GM12878 (cell line): ENCODE results near the gene THRB. TPM values are rescaled to one million over a fixed set of nuclear protein-coding genes. Genes with fewer than 3 reads are reported as not detected.

Experiments
- ATAC-seq: fragments of 200-7000 bp; cut with Tn5 transposase; 3 replicates; pipeline ENCODE4 v1.9.1; 2020; ENCODE audit warnings: mild to moderate bottlenecking, moderate library complexity
- BruUV-seq: library from RNA; stranded (reverse); fragments of 400-500 nt; replicated peaks from 2 replicates; lab custom pipeline; 2021; lab: Mats Ljungman, UMichigan
- CTCF ChIA-PET: fragments of 300-600 bp; sonication (Branson Sonifier 250); formaldehyde crosslinking; extraction: SDS; loops from one replicate; lab custom pipeline; 2021; ENCODE audit warnings: inconsistent platforms; lab: Yijun Ruan, JAX
- POLR2A ChIA-PET: fragments of 350-600 bp; formaldehyde crosslinking; extraction: SDS; loops from one replicate; lab custom pipeline; 2021; ENCODE audit warnings: inconsistent platforms; lab: Charles Lee
- RAD21 ChIA-PET: fragments of 300-600 bp; sonication (Branson Sonifier 250); formaldehyde crosslinking; loops from one replicate; lab custom pipeline; 2023; ENCODE audit warnings: antibody characterized with exemption; ENCODE audit not compliant: unreplicated experiment; lab: Charles Lee
- SMC1A ChIA-PET: fragments of 300-600 bp; sonication (Branson Sonifier 250); formaldehyde crosslinking; loops from one replicate; lab custom pipeline; 2023; ENCODE audit not compliant: unreplicated experiment, uncharacterized antibody; lab: Charles Lee
- DNase-seq: peaks from one replicate; pipeline ENCODE4 v3.0.0-alpha.2; 2011; ENCODE audit warnings: low read depth, low spot score
- FAIRE-seq: peaks from 3 replicates; lab custom pipeline; 2011; peaks lifted over from hg19 to GRCh38; lab: Jason Lieb, UNC
- H2AFZ ChIP-seq: 2 replicates; pipeline ENCODE4 v1.6.0; 2011; ENCODE audit warnings: low read depth, low read length, control low read depth; ENCODE audit not compliant: control insufficient read depth
- H3K27ac ChIP-seq: 2 replicates; pipeline ENCODE4 v1.5.1; 2011; ENCODE audit warnings: control low read depth; ENCODE audit not compliant: control insufficient read depth, insufficient read depth
- H3K27me3 ChIP-seq, 2 experiments: replicated peaks in 1 of 2; 2 replicates each; pipeline versions ENCODE4 v1.6.0 to v1.6.1; 2011; ENCODE audit warnings: low read length in 1 of 2; ENCODE audit not compliant: control insufficient read depth in 2 of 2, insufficient read depth in 2 of 2
- H3K36me3 ChIP-seq, 2 experiments: 2 replicates each; pipeline ENCODE4 v1.5.1; 2011; ENCODE audit warnings: low read length in 1 of 2; ENCODE audit not compliant: control insufficient read depth in 2 of 2, insufficient read depth in 2 of 2
- H3K4me1 ChIP-seq: 2 replicates; pipeline ENCODE4 v1.6.1; 2011; ENCODE audit warnings: mild to moderate bottlenecking, low read length, moderate library complexity, mixed read lengths; ENCODE audit not compliant: control insufficient read depth, insufficient read depth
- H3K4me2 ChIP-seq: 2 replicates; pipeline ENCODE4 v1.6.0; 2011; ENCODE audit warnings: control low read depth; ENCODE audit not compliant: control insufficient read depth, insufficient read depth
- H3K4me3 ChIP-seq: fragments of 200-600 bp; sonication (generic); 2 replicates; pipeline ENCODE4 v1.5.1; 2016
- H3K79me2 ChIP-seq: 2 replicates; pipeline ENCODE4 v1.6.0; 2011; ENCODE audit warnings: low read length; ENCODE audit not compliant: control insufficient read depth, insufficient read depth
- H3K9ac ChIP-seq: 2 replicates; pipeline ENCODE4 v1.8.0; 2011; ENCODE audit warnings: low read length, control low read depth, mixed read lengths; ENCODE audit not compliant: control insufficient read depth, insufficient read depth
- H3K9me3 ChIP-seq: replicated peaks from 3 replicates; pipeline ENCODE4 v1.5.1; 2011; ENCODE audit warnings: mild to moderate bottlenecking, low read length; ENCODE audit not compliant: control insufficient read depth, insufficient read depth
- H4K20me1 ChIP-seq: 2 replicates; pipeline ENCODE4 v1.6.0; 2011; ENCODE audit not compliant: control insufficient read depth, insufficient read depth
- CREM ChIP-seq: IDR thresholded peaks from 2 replicates; pipeline ENCODE4 v1.6.1; 2014; ENCODE audit warnings: antibody characterized with exemption, low read depth
- HDAC6 ChIP-seq: fragments of 200-600 bp; sonication (generic); IDR thresholded peaks from one replicate; pipeline ENCODE4 v1.8.0; 2017; ENCODE audit warnings: antibody characterized with exemption; ENCODE audit not compliant: unreplicated experiment
- HDGF ChIP-seq: fragments of 450-650 bp; IDR thresholded peaks from 2 replicates; pipeline ENCODE4 v1.6.1; 2016; ENCODE audit warnings: antibody characterized with exemption
- LARP7 ChIP-seq: fragments of 450-650 bp; IDR thresholded peaks from 2 replicates; pipeline ENCODE4 v1.6.1; 2017; ENCODE audit warnings: mild to moderate bottlenecking
- MEF2B ChIP-seq: fragments of 450-650 bp; IDR thresholded peaks from 2 replicates; pipeline ENCODE4 v1.6.1; 2018; ENCODE audit warnings: mild to moderate bottlenecking, moderate library complexity; ENCODE audit not compliant: partially characterized antibody, poor library complexity, severe bottlenecking
- NBN ChIP-seq: fragments of 450-650 bp; IDR thresholded peaks from 2 replicates; pipeline ENCODE4 v1.6.1; 2016
- PAX8 ChIP-seq: fragments of 450-650 bp; IDR thresholded peaks from 2 replicates; pipeline ENCODE4 v1.6.1; 2017; ENCODE audit warnings: mild to moderate bottlenecking, moderate library complexity
- POLR2AphosphoS5 ChIP-seq: IDR thresholded peaks from 2 replicates; pipeline ENCODE4 v1.6.1; 2011; ENCODE audit warnings: mild to moderate bottlenecking, low read length, inconsistent platforms
- TAF1 ChIP-seq: IDR thresholded peaks from 2 replicates; pipeline ENCODE4 v1.6.1; 2011; ENCODE audit warnings: mild to moderate bottlenecking, low read depth, low read length, borderline replicate concordance
- YY1 ChIP-seq: IDR thresholded peaks from 2 replicates; pipeline ENCODE4 v1.6.1; 2011; ENCODE audit warnings: low read depth, mild to moderate bottlenecking, low read length
- in situ Hi-C: fragments of 300-500 bp; cut with MboI; formaldehyde crosslinking; loops from 9 replicates; pipeline ENCODE4 v1.14.3; 2018; ENCODE audit warnings: mixed read lengths
- intact Hi-C: fragments of 100-400 bp; cut with micrococcal nuclease; formaldehyde crosslinking; loops from one replicate; pipeline ENCODE4 v1.14.2; 2022; ENCODE audit not compliant: unreplicated experiment
- polyA plus RNA-seq, 11 experiments: library from polyadenylated mRNA; depleted of rRNA in 4 of 11; unstranded in 6 of 11; stranded (reverse) in 5 of 11; fragments of >200 nt; fragmentation: Nextera tagmentation in 4 of 11; fragmentation: Illumina TruSeq in 1 of 11; extraction: Ambion mirVana in 4 of 11; extraction: Trizol in 1 of 11; gene quantifications; 1 replicate in 1 of 11; 2 replicates in 10 of 11; pipeline versions ENCODE4 v1.2.1 to v1.2.3, GENCODE V29; 2011 to 2016; ENCODE audit warnings: inconsistent platforms in 2 of 11, missing spikeins in 2 of 11, low read depth in 1 of 11
- total RNA-seq, 4 experiments: library from RNA; depleted of rRNA in 3 of 4; stranded (reverse); fragments of >200 nt in 3 of 4; fragmentation: Illumina TruSeq in 1 of 4; extraction: Trizol in 1 of 4; gene quantifications; 2 replicates each; pipeline versions ENCODE4 v1.2.1 to v1.2.3, GENCODE V29; 2013 to 2021
- TF ChIP-seq, protein P1 (sequence below): fragments of 450-650 bp; IDR thresholded peaks from 2 replicates; pipeline ENCODE4 v1.6.1; 2017; ENCODE audit warnings: mild to moderate bottlenecking
- TF ChIP-seq, protein P2 (sequence below): IDR thresholded peaks from 2 replicates; pipeline ENCODE4 v1.6.1; 2011; ENCODE audit warnings: borderline replicate concordance, low read depth, mild to moderate bottlenecking, moderate library complexity, mixed read lengths, low read length; ENCODE audit not compliant: insufficient read depth; ENCODE audit errors: extremely low read length
- TF ChIP-seq, protein P3 (sequence below): IDR thresholded peaks from 2 replicates; pipeline ENCODE4 v1.6.1; 2012; ENCODE audit warnings: low read depth, low read length, improper control_type of control experiment
- TF ChIP-seq, protein P4 (sequence below): IDR thresholded peaks from 2 replicates; pipeline ENCODE4 v1.6.1; 2011; ENCODE audit warnings: low read depth, low read length, improper control_type of control experiment, borderline replicate concordance
- TF ChIP-seq, protein P5 (sequence below): fragments of 450-650 bp; IDR thresholded peaks from 2 replicates; pipeline ENCODE4 v1.6.1; 2016; ENCODE audit warnings: mild to moderate bottlenecking, moderate library complexity, borderline replicate concordance

The THRB gene
- total and polyA plus RNA-seq, 10 of the 15 experiments (the other 5 are each of a cell fraction or from before 2014, with no cell fraction given) = 0.05 TPM; not detected in 9

DNA sequence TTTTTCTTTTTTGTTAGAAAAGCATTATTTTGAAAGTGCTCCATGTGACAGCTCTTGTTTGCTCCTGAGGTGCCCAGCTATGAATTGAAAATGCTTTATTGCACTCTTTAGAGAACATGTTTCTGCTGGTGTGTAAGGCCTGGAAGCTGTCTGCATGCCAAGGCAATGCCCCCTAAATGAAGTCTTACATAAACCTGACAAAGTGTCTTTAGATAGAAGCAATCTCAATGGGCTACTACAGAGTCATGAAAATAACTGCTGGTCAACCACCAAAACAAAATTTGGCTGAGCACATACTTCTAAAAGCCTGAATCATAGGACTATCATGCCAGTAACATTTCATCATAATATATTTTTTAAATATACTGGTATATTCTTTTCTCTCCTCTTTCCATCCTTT lies 178.7 kb downstream of the THRB start:
- POLR2A ChIA-PET = no interaction called here
- FAIRE-seq = no peak
- no TSS peak for BruUV-seq
- TF ChIP-seq, protein P1, sequence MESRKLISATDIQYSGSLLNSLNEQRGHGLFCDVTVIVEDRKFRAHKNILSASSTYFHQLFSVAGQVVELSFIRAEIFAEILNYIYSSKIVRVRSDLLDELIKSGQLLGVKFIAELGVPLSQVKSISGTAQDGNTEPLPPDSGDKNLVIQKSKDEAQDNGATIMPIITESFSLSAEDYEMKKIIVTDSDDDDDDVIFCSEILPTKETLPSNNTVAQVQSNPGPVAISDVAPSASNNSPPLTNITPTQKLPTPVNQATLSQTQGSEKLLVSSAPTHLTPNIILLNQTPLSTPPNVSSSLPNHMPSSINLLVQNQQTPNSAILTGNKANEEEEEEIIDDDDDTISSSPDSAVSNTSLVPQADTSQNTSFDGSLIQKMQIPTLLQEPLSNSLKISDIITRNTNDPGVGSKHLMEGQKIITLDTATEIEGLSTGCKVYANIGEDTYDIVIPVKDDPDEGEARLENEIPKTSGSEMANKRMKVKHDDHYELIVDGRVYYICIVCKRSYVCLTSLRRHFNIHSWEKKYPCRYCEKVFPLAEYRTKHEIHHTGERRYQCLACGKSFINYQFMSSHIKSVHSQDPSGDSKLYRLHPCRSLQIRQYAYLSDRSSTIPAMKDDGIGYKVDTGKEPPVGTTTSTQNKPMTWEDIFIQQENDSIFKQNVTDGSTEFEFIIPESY = no peak
- TF ChIP-seq, protein P2, sequence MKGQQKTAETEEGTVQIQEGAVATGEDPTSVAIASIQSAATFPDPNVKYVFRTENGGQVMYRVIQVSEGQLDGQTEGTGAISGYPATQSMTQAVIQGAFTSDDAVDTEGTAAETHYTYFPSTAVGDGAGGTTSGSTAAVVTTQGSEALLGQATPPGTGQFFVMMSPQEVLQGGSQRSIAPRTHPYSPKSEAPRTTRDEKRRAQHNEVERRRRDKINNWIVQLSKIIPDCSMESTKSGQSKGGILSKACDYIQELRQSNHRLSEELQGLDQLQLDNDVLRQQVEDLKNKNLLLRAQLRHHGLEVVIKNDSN = no peak
- TF ChIP-seq, protein P3, sequence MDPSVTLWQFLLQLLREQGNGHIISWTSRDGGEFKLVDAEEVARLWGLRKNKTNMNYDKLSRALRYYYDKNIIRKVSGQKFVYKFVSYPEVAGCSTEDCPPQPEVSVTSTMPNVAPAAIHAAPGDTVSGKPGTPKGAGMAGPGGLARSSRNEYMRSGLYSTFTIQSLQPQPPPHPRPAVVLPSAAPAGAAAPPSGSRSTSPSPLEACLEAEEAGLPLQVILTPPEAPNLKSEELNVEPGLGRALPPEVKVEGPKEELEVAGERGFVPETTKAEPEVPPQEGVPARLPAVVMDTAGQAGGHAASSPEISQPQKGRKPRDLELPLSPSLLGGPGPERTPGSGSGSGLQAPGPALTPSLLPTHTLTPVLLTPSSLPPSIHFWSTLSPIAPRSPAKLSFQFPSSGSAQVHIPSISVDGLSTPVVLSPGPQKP = no peak
- TF ChIP-seq MEF2B (no peak), PAX8 (no peak), POLR2AphosphoS5 (no peak), TAF1 (no peak), HDAC6 (no peak), HDGF (no peak), LARP7 (no peak), NBN (no peak), YY1 (no peak), CREM (no peak)
- TF ChIP-seq, protein P4, sequence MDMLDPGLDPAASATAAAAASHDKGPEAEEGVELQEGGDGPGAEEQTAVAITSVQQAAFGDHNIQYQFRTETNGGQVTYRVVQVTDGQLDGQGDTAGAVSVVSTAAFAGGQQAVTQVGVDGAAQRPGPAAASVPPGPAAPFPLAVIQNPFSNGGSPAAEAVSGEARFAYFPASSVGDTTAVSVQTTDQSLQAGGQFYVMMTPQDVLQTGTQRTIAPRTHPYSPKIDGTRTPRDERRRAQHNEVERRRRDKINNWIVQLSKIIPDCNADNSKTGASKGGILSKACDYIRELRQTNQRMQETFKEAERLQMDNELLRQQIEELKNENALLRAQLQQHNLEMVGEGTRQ = no peak
- TF ChIP-seq, protein P5, sequence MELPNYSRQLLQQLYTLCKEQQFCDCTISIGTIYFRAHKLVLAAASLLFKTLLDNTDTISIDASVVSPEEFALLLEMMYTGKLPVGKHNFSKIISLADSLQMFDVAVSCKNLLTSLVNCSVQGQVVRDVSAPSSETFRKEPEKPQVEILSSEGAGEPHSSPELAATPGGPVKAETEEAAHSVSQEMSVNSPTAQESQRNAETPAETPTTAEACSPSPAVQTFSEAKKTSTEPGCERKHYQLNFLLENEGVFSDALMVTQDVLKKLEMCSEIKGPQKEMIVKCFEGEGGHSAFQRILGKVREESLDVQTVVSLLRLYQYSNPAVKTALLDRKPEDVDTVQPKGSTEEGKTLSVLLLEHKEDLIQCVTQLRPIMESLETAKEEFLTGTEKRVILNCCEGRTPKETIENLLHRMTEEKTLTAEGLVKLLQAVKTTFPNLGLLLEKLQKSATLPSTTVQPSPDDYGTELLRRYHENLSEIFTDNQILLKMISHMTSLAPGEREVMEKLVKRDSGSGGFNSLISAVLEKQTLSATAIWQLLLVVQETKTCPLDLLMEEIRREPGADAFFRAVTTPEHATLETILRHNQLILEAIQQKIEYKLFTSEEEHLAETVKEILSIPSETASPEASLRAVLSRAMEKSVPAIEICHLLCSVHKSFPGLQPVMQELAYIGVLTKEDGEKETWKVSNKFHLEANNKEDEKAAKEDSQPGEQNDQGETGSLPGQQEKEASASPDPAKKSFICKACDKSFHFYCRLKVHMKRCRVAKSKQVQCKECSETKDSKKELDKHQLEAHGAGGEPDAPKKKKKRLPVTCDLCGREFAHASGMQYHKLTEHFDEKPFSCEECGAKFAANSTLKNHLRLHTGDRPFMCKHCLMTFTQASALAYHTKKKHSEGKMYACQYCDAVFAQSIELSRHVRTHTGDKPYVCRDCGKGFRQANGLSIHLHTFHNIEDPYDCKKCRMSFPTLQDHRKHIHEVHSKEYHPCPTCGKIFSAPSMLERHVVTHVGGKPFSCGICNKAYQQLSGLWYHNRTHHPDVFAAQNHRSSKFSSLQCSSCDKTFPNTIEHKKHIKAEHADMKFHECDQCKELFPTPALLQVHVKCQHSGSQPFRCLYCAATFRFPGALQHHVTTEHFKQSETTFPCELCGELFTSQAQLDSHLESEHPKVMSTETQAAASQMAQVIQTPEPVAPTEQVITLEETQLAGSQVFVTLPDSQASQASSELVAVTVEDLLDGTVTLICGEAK = no peak

More for the DNA sequence above, 178.7 kb downstream of the THRB start:
- no peak for ATAC-seq
- RAD21 ChIA-PET = no interaction called here
- Histone ChIP-seq H3K9me3 (no peaks in the 10 kb centered on the region), H3K4me3 (no peak overlapping the region), H4K20me1 (no peaks in the 10 kb centered on the region), H3K9ac (no peak overlapping the region), H3K27me3 (no peaks in the 10 kb centered on the region; a peak in 1 of 4 replicates), H3K4me1 (no peaks in the 10 kb centered on the region), H3K4me2 (no peak overlapping the region), H3K36me3 (no peaks in the 10 kb centered on the region), H3K79me2 (no peaks in the 10 kb centered on the region), H2AFZ (no peak overlapping the region), H3K27ac (no peak overlapping the region)
- CTCF ChIA-PET = interaction anchor here (1.1 kb wide), 1 partner anchor 12 kb away, joined by 3 read pairs; no protein-coding TSS in a partner anchor
- intact Hi-C loops = no loop called here
- no peak for DNase-seq
- in situ Hi-C loops = no loop called here
- SMC1A ChIA-PET = no interaction called here
